MCF 10A (cell line): Measurements from ENCODE around the gene SHISA3. TPM values are rescaled to one million over a fixed set of nuclear protein-coding genes. Genes with fewer than 3 reads are reported as not detected.

ENCODE experiments used
- BruUV-seq: library from RNA; stranded (reverse); fragments of 400-500 nt; replicated peaks from 2 replicates; lab custom pipeline; 2021; lab: Mats Ljungman, UMichigan
- CTCF ChIA-PET: fragments of 300-600 bp; sonication (Branson Sonifier 250); formaldehyde crosslinking; extraction: SDS; loops from one replicate; lab custom pipeline; 2021; ENCODE audit warnings: antibody characterized with exemption, inconsistent platforms; lab: Yijun Ruan, JAX
- POLR2A ChIA-PET: fragments of 300-600, 350-650 bp; sonication (Branson Sonifier 250); formaldehyde crosslinking; extraction: SDS; loops from one replicate; lab custom pipeline; 2020; ENCODE audit warnings: antibody characterized with exemption, inconsistent platforms; lab: Yijun Ruan, JAX
- DNase-seq: peaks from one replicate; pipeline ENCODE4 v3.0.0-alpha.2; 2018; ENCODE audit not compliant: unreplicated experiment
- H3K27ac Mint-ChIP-seq: one replicate; pipeline ENCODE4 v1.8.0; 2022; ENCODE audit warnings: mild to moderate bottlenecking, low read depth, mixed read lengths; ENCODE audit not compliant: unreplicated experiment
- H3K27me3 Mint-ChIP-seq: one replicate; pipeline ENCODE4 v1.8.0; 2022; ENCODE audit warnings: mixed read lengths; ENCODE audit not compliant: insufficient read depth, unreplicated experiment
- H3K36me3 Mint-ChIP-seq: one replicate; pipeline ENCODE4 v1.8.0; 2022; ENCODE audit warnings: mild to moderate bottlenecking, moderate library complexity, mixed read lengths; ENCODE audit not compliant: insufficient read depth, unreplicated experiment
- H3K4me1 Mint-ChIP-seq: one replicate; pipeline ENCODE4 v1.8.0; 2022; ENCODE audit warnings: mixed read lengths; ENCODE audit not compliant: insufficient read depth, unreplicated experiment
- H3K4me3 Mint-ChIP-seq: one replicate; pipeline ENCODE4 v1.8.0; 2022; ENCODE audit warnings: mild to moderate bottlenecking, moderate library complexity, mixed read lengths; ENCODE audit not compliant: unreplicated experiment
- H3K9me3 Mint-ChIP-seq: one replicate; pipeline ENCODE4 v1.8.0; 2022; ENCODE audit warnings: mixed read lengths; ENCODE audit not compliant: unreplicated experiment
- CTCF ChIP-seq: fragments of 200-600 bp; IDR thresholded peaks from one replicate; pipeline ENCODE4 v1.8.0; 2022; ENCODE audit warnings: antibody characterized with exemption, mild to moderate bottlenecking; ENCODE audit not compliant: unreplicated experiment
- intact Hi-C: fragments of 100-400 bp; cut with micrococcal nuclease; formaldehyde crosslinking; loops from 2 replicates; pipeline ENCODE4 v1.14.1; 2022
- total RNA-seq: library from RNA; stranded (reverse); gene quantifications from 2 replicates; pipeline ENCODE4 v1.2.3, GENCODE V29; 2022

SHISA3 gene
- total RNA-seq, 1 experiment from 2014 or later: not detected

- no peak for TF ChIP-seq CTCF
- POLR2A ChIA-PET: no interaction called here
- Mint-ChIP-seq H3K36me3 (no peaks in the 10 kb centered on the region), H3K27ac (no peak overlapping the region), H3K27me3 (no peaks in the 10 kb centered on the region), H3K4me1 (peaks cover 6% of the 10 kb centered on the region), H3K9me3 (no peaks in the 10 kb centered on the region), H3K4me3 (no peak overlapping the region)
- intact Hi-C loops: no loop called here
- CTCF ChIA-PET: interaction anchor here (0.7 kb wide), 1 partner anchor 1107 kb away, joined by 3 read pairs; the partner anchor contains the start of gene UCHL1
- no peak for DNase-seq
- no TSS peak for BruUV-seq
Observed at GRCh38 chr4:42364266-42365053, 32.8 kb upstream of the SHISA3 start.

- BruUV-seq: no TSS peak
- no peaks in the 10 kb centered on the region for H3K27me3 Mint-ChIP-seq
- intact Hi-C loops: no loop called here
- H3K27ac Mint-ChIP-seq: no peak overlapping the region
- H3K9me3 Mint-ChIP-seq: no peaks in the 10 kb centered on the region
- POLR2A ChIA-PET: interaction anchor here (0.6 kb wide), 1 partner anchor 613 kb away, joined by 3 read pairs; no protein-coding TSS in a partner anchor
- H3K36me3 Mint-ChIP-seq: no peaks in the 10 kb centered on the region
- CTCF ChIA-PET: interaction anchor here (10.2 kb wide), 1 partner anchor 152 kb away, joined by 220 read pairs; no protein-coding TSS in a partner anchor
- DNase-seq: no peak
- TF ChIP-seq CTCF: no peak
- no peaks in the 10 kb centered on the region for H3K4me1 Mint-ChIP-seq
- H3K4me3 Mint-ChIP-seq: no peak overlapping the region
Observed at GRCh38 chr4:42366959-42367358, 30.3 kb upstream of the SHISA3 start.

- ChIA-PET POLR2A (no interaction called here), CTCF (interaction anchor here (0.6 to 10.2 kb wide), 10 partner anchors 10 to 476 kb away, joined by 3 to 220 read pairs (median 4); no protein-coding TSS in a partner anchor)
- no peak overlapping the region for H3K27ac Mint-ChIP-seq
- no peaks in the 10 kb centered on the region for H3K36me3 Mint-ChIP-seq
- no peak for TF ChIP-seq CTCF
- no peak for DNase-seq
- H3K4me3 Mint-ChIP-seq: no peak overlapping the region
- no TSS peak for BruUV-seq
- no peaks in the 10 kb centered on the region for H3K9me3 Mint-ChIP-seq
- H3K4me1 Mint-ChIP-seq: no peaks in the 10 kb centered on the region
- H3K27me3 Mint-ChIP-seq: no peaks in the 10 kb centered on the region
- intact Hi-C loops: no loop called here
Observed at GRCh38 chr4:42369489-42369888, 27.8 kb upstream of the SHISA3 start.
